Lung (tissue), 12 donors: Measurements from ENCODE around the gene TWIST2. TPM values are rescaled to one million over a fixed set of nuclear protein-coding genes. Genes with fewer than 3 reads are reported as not detected.

Source experiments
- ATAC-seq: fragments of 200-7000 bp; cut with Tn5 transposase; one replicate; pipeline ENCODE4 v1.9.1; 2020; ENCODE audit warnings: moderate number of reproducible peaks; ENCODE audit not compliant: insufficient read depth, low FRiP score
- DNase-seq, 3 donors: peaks; one replicate each; pipeline ENCODE4 v3.0.0-alpha.2; 2013 to 2017
- H3K27ac ChIP-seq, 2 donors: one replicate each; pipeline ENCODE4 v1.5.1; 2013; ENCODE audit warnings: mild to moderate bottlenecking in 2 of 2, moderate library complexity in 2 of 2, control low read depth in 1 of 2, inconsistent platforms in 1 of 2, low read depth in 1 of 2, low read length in 1 of 2
- H3K27me3 ChIP-seq, 3 donors: one replicate each; pipeline ENCODE4 v1.5.1; 2013; ENCODE audit warnings: low read length in 2 of 3; ENCODE audit not compliant: control insufficient read depth in 3 of 3, insufficient read depth in 3 of 3
- H3K36me3 ChIP-seq, 4 donors: one replicate each; pipeline ENCODE4 v1.5.1; 2013; ENCODE audit warnings: low read length in 4 of 4, mild to moderate bottlenecking in 1 of 4, moderate library complexity in 1 of 4; ENCODE audit not compliant: control insufficient read depth in 4 of 4, insufficient read depth in 4 of 4
- H3K4me1 ChIP-seq, 5 donors: one replicate each; pipeline ENCODE4 v1.5.1; 2013; ENCODE audit warnings: low read length in 5 of 5, mild to moderate bottlenecking in 2 of 5, moderate library complexity in 1 of 5; ENCODE audit not compliant: control insufficient read depth in 5 of 5, insufficient read depth in 5 of 5
- H3K4me3 ChIP-seq: one replicate; pipeline ENCODE4 v1.5.1; 2013; ENCODE audit warnings: mild to moderate bottlenecking, control low read depth, moderate library complexity
- H3K9ac ChIP-seq, 2 donors: one replicate each; pipeline ENCODE4 v1.5.1; 2013; ENCODE audit warnings: low read length in 2 of 2, control low read depth in 1 of 2; ENCODE audit not compliant: insufficient read depth in 1 of 2
- H3K9me3 ChIP-seq, 4 donors: one replicate each; pipeline ENCODE4 v1.5.1; 2013; ENCODE audit warnings: low read length in 3 of 4, mild to moderate bottlenecking in 1 of 4, moderate library complexity in 1 of 4; ENCODE audit not compliant: control insufficient read depth in 4 of 4, insufficient read depth in 3 of 4
- CTCF ChIP-seq: IDR thresholded peaks from 2 replicates; pipeline ENCODE4 v1.5.1; 2012; ENCODE audit warnings: mild to moderate bottlenecking; ENCODE audit errors: control extremely low read depth, extremely low read depth
- WGBS, 2 donors: extraction: QIAGEN DNeasy Blood & Tissue Kit; methylation state at CpG; one replicate each; pipeline ENCODE4 v1.1.7; 2013; 5-methylcytosine and 5-hydroxymethylcytosine counted together
- polyA plus RNA-seq, 2 donors: library from polyadenylated mRNA; stranded (reverse); fragments of 200-250 nt; gene quantifications; one replicate each; pipeline ENCODE4 v1.2.1, GENCODE V29; 2013
- total RNA-seq, 2 donors: library from RNA; depleted of rRNA in 1 of 2; stranded (reverse); fragments of >200 nt in 1 of 2; gene quantifications; one replicate each; pipeline ENCODE4 v1.2.1, GENCODE V29; 2014 to 2021
- donor health status: control.
- donor health status: control.
- donor health status: Bipolar disorder and iron deficiency.
- donor health status: healthy.
- donor health status: DM: yes; HTN: yes; CAD: no.

TWIST2 gene
- total and polyA plus RNA-seq, 4 donors, result 10.1 to 14.8 (median 11.7) TPM

GRCh38 chr2:238929242-238930081 is 81.6 kb downstream of the TWIST2 start:
- peaks cover 0 to 5% (median 1%) of the 10 kb centered on the region in 4 donors for H3K9me3 ChIP-seq
- WGBS, 2 donors, result 57 to 65% methylated on average over 12 of the region's 12 CpGs
- no peak for TF ChIP-seq CTCF
- no peak overlapping the region for H3K9ac ChIP-seq
- H3K27ac ChIP-seq, result peak overlapping the region in 1 of 2 donors; percentile 52
- peaks cover 0 to 17% (median 12%) of the 10 kb centered on the region in 5 donors for H3K4me1 ChIP-seq
- H3K27me3 ChIP-seq, result no peaks in the 10 kb centered on the region
- no peaks in the 10 kb centered on the region for H3K36me3 ChIP-seq
- DNase-seq, result peak; percentile 77 to 90 (median 86)
- ATAC-seq, result no peak
- no peak overlapping the region for H3K4me3 ChIP-seq

- Histone ChIP-seq H3K9me3 (peaks cover 0 to 5% (median 1%) of the 10 kb centered on the region in 4 donors), H3K9ac (no peak overlapping the region), H3K4me1 (peaks cover 0 to 17% (median 12%) of the 10 kb centered on the region in 5 donors), H3K27me3 (no peaks in the 10 kb centered on the region), H3K27ac (no peak overlapping the region), H3K4me3 (no peak overlapping the region), H3K36me3 (no peaks in the 10 kb centered on the region)
- ATAC-seq (no peak), DNase-seq (no peak)
- no peak for TF ChIP-seq CTCF
- 83 to 91% methylated on average over 6 of the region's 6 CpGs for WGBS, 2 donors
Observed at GRCh38 chr2:238930216-238930615, 82.3 kb downstream of the TWIST2 start.

- TF ChIP-seq CTCF, result no peak
- ATAC-seq (no peak), DNase-seq (no peak)
- Histone ChIP-seq H3K36me3 (no peaks in the 10 kb centered on the region), H3K27ac (no peak overlapping the region), H3K4me1 (peaks cover 0 to 6% (median 0%) of the 10 kb centered on the region in 5 donors), H3K27me3 (no peaks in the 10 kb centered on the region), H3K9ac (no peak overlapping the region), H3K9me3 (peaks cover 0 to 5% (median 0%) of the 10 kb centered on the region in 4 donors), H3K4me3 (no peak overlapping the region)
- 86 to 88% methylated on average over 15 of the region's 15 CpGs for WGBS, 2 donors
Observed at GRCh38 chr2:238936162-238937052, 88.5 kb downstream of the TWIST2 start.
